HG02623 (cell line): ENCODE measurements around the gene PIANP.
"Not testable (repeated sequence)": the region's sequence is repeated elsewhere in the genome, so short reads cannot be mapped to it uniquely, and the experiment has no call there.

Experiments used
- ATAC-seq: cut with Tn5 transposase; IDR thresholded peaks from one replicate; pipeline ENCODE4 v1.9.1; 2021; ENCODE audit warnings: moderate library complexity; ENCODE audit not compliant: unreplicated experiment

PIANP gene

DNA sequence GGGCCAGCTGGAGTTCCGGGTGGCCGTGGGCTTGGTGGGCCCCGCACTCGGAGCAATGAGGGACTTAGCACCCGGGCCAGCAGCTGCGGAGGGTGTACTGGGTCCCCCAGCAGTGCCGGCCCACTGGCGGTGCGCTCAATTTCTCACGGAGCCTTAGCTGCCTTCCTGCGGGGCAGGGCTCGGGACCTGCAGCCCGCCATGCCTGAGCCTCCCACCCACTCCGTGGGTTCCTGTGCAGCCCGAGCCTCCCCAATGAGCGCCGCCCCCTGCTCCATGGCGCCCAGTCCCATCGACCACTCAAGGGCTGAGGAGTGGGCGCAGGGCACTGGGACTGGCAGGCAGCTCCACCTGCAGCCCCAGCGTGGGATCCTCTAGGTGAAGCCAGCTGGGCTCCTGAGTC, 7.7 kb upstream of the PIANP start:
- ATAC-seq = not testable (repeated sequence)

DNA sequence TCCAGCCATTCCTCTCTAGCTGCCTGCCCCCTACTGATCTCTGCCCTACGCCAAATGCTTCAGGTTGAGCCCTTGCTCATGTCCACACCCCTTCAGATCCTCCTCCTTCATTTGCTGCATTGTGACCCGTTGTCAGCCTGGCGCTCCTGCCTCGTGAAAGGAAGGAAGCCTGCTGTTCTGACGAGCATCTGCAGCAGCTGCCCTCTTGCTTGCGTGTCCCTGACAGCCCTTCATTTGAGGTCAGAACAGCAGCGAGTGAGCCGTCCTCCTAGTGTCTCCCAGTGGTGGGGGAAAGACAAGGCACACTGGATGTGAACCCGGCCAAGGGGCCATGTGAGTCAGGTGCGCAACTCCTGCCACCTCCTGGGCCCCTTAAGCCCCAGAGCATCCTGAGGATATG, 3.0 kb upstream of the PIANP start:
- ATAC-seq = no peak

DNA sequence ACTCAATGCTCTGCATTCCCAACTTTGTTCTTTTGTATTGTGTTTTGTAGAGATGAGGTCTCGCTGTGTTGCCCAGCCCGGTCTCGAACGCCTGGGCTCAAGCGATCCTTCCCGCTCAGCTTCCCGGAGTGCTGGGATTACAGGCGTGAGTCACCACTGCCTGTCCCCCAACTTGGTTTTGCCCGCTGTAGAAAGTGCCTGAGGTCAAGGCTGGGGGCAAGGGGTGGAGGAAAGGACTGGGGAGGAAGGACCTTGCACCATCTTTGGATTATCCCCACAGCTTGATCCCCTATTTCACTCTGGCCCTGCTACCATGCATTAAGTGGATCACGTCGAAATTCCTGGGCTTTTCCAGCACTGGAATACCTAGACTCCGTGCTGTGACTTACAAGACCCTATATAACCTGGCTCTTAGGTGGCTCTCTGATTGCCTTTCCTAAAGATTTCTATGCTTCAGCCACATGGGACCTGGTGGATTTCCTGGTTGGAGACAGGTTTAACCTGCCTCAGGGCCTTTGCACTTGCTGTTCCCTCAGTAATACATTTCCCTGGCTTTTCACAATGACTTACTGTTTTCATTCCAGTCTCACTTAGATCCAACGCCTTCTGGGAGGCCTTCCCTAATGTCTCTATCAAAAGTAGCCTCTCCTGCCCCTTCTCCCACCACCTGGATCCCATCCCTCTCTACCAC, 608 bp upstream of the PIANP start:
- ATAC-seq = no peak

DNA sequence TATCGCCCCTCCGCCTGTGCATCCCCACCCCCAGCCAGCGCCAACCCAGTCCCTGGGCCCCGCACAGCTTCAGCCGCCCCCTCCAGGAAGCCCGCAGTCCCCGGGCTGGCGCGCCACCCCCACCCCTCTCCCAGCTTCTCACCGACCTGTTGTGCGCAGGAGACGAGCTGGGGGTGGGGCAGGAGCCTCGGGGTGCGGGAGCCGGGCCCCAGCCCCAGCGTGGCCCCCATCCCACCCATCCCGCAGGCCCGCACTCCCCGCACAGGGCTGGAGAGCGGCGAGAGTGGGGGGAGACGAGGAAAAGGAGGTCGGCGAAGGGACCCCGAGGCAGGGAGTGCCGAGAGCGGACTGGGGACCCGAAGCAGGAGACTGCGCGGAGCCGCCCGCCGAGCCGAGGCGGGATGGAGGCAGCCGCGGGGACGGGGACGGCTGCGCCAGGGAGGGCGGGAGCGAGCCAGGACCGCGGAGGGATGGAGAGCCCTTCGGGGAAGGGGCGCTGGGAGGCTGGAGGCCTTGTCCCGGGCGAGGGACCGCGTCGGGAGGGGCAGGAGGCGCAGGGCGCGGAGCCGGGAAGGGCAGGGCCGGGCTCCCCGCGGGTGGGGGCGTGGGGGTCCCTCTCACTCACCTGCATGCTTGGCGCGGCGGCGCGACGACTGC, 498 bp downstream of the PIANP start:
- no peak for ATAC-seq

DNA sequence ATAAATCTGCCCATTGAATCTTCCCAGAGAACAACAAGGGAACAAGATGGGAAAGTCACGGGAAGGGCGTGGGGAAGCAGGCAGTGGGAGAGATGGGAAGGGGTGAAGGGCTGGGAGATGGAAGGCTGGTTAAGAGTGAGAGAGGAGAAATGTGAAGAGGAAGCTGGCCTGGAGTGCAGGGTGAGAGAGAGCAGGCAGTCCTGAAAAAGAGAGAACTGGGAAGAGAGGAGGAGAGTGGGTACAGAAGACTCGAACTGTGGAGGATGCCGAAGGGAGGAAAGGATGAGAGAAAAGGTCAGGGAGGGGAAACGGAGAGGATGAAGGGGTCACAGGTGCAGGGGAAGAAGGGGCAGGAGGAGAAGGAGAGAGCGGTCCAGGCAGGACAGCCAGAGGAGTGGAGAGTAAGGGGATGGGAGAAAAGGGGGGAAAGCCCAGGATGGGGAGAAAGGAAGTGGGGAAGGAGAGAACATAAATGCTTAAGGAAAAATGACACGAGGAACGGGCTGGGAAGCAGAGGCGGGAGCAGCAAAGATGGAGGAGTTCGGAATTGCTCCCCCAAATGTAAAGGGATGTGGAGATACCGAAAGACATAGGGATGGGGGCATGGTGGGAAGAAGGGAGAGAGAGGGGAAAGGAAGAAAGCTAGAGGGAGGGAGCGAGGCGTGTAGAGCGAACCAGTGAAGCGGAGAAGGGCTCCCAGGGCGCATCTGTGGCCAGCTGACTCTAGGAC, 1.2 kb downstream of the PIANP start:
- no peak for ATAC-seq

DNA sequence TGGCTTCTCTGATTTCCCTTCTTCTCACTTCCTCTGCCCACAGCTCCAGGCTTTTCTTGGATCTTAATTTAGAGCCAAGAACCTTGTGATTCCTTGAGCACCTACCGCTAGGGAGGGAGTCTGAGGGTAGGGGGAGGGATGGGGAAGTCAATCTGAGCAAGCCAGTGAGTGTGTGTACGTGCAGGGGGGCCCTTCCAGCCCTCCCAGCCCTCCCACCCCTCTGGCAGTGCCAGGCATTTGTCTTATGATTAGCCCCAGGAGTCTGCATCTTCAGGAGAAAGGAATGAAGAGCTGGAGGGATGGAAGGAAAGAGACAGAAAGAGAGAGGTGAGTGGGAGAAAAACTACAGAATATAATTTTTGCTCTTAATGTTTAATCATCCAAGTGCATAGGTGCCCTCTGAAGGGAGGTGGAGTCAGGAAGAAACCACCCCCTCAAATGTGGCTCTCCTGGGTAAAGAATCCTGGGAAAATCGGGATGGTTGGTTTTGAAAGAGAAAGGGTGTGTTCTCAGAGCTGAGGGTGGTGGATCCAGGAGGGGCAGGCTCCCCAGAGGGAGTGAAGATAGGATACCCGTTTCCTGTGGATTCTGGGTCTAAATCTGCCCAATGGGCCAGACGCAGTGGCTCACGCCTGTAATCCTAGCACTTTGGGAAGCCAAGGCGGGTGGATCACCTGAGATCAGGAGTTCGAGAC, 2.1 kb downstream of the PIANP start:
- no peak for ATAC-seq

DNA sequence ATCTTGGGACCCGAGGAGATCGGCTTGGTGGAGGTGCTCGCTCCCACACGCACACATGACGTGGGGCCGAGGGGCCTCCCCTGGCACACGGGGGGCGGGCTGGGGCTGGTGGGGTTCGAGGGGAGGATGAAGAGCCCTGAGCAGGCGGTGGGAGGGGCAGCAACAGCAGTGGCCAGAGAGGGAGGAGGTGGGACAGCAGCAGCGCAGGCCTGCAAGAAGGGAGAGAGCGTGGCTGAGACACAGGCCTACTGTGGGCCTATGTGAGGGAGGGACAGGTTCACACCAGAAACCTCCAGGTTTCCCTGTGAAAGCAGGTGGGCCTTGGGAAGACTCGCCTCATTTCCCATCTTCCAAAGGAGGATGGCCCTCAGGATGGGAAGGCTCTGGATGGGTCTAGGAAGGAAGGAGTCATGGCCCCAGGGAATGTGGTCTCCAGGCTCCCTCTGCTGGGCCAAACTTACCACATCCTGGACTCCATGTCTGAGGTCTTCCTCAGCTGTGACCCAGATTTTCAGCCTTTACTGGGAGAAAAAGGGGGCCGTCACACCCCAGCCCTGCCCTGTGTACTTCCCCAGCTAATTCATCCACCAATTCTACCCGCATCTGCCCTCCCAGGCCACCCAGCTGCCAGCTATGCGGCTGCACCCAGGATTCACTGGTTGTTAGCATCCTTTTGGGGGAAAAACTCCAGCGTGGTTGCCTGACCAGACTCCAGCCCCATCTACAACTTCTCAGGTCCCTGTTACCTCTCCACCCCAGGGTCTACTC, 2.8 kb downstream of the PIANP start:
- no peak for ATAC-seq

DNA sequence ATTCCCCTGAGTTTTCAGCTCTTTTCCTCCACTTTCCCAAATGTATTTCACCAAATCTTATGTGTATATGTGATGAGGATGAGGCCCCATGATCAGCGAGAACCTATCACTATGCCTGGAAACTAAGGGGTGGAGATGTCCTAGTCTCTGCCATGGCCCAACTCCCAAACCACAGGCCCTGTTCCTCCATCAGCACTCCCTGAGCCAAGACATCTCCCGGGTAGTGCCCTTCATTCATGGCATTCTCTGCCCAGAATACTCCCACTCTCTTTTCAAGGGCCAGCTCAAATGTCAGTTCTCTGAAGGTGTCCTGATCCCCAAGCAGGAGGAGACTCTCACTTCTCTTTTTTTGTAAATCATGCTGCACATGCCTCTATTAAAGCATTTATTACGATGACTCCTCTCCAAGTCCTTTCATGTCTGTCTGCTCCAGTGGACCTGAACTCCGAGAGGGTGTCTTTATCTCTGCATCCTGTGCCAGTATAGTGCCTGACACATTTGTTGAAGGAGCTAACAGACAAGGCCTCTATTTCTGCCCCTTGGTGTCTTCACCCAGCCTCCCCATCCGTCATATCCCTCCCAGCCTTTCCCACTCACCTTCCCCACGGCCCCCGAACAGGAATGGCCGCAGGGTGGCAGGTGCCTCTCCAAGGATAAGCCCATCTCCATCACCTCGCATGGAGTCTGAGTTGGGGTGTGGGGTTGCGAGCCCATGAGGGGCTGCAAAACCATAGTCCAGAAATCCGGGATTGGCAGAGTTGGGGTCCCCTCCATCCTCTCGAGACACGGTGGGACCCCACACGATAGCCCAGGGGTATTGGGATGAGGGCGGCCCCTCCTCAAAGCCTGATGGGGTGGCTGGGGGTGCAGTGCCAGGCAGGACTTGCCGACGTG, 3.7 kb downstream of the PIANP start:
- ATAC-seq = no peak

DNA sequence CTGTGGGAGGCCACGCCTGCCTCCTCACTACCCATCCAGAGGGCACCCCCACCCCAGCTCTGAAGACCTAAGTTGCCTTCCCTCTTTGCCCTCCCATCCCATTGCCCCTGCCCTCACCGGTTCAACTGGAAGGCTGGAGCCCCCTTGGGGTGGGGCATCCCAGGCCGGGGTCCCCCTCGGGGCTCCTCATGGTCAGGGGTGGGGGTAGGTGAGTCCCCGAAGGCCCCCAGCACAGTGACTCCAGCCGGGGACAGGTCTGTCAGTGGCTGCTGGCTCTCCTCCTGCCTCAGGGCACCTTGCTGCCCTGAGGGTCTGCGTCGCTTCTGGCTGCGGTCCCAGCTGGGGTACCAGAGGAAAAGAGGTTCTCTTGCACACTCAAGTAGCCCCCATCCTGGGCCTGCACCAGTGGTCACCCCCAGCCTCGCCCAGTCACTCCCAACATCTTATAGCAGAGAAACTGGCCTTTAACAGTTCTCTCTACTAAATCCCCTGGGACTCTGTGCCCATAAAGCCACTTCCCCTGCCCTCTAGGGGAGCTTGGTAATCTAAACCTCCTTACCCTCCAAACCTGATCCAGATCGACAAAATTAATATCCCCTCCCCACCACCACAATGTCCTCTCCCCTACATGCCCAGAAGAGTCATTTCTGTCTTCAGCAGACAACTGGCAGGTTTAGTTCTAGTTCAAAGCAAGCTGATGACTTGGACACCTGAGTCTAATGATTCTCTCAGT, 5.1 kb downstream of the PIANP start:
- no peak for ATAC-seq

DNA sequence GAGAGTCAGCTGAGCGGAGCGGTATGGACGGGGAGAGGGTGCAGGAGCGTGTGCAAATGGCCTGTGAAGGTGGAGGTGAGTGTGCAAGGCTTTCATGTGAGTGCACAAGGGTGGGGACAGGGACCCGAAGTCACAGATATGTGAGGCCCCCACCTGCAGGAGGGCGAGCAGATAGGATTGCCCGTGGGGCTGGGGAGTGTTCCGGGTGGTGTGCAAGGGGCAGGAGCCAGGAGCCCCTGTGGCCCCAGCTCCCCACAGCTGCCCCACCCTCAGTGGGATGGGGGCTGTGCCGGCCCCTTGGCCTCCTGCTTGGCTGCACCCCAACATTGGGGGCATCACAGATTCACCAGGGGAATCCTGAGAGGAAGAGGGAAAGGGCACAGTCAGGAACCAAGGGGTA, 5.9 kb downstream of the PIANP start:
- no peak for ATAC-seq

DNA sequence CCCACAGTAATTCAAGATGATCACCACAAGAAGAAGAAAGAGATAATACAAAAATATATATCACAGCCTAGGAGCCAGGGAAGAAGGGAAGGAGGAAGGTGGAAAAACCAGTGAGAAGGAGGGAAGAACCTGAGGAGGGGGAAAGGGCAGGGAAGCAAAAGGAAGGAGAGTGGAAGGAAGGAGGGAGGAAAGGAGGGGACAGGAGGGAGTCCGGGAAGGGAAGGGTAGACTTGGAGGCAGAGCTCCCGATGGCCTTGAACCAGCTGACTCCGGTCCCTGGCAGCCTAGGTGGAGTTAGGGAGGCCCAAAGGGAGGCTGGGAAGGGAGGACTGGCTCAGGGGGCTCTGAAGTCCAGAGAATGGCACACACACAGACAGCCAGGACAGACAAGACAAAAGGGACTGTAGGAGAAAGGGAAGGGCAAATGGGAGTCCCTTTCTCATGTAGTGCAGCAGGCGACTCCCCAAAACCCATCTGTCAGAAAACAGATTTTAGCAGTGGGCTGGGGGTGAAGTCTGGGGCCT, 6.7 kb downstream of the PIANP start:
- ATAC-seq = no peak

DNA sequence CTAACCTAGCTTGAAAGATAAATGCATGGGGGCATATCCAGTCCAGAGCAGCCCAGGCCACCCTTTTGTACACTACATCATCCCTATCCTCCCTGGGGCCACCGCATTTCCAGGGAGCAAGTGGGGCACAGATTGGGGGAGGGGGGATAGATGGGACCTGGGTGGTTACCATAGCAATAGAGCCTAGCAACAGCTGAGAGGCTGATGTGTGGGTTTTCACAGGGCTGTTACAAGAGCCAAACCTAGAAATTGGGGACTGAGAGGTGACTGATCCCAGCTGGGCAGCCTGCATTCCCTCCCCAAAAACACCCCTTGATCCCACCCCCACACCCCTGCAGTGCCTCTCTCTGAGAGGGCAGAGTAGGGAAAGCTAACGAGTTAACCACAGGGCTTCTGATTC, 7.7 kb downstream of the PIANP start:
- no peak for ATAC-seq

DNA sequence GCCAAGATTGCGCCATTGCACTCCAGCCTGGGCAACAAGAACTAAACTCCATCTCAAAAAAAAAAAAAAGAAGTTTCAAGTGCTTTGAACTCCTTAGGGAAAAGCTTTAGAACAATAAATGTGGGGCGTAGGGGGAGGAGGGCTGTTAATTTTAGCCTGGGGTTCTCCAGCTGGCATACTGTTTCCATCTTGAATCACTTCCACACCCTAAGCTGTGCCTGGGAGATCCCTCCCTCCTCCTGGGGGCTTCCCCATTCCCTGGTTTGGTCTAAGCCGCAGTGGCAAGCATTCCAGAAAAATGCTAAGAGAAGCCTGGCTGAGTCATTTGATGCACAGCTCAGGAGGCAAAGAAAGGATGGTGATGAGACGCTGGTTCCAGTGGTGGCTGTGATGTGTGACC, 9.1 kb downstream of the PIANP start:
- ATAC-seq = no peak

DNA sequence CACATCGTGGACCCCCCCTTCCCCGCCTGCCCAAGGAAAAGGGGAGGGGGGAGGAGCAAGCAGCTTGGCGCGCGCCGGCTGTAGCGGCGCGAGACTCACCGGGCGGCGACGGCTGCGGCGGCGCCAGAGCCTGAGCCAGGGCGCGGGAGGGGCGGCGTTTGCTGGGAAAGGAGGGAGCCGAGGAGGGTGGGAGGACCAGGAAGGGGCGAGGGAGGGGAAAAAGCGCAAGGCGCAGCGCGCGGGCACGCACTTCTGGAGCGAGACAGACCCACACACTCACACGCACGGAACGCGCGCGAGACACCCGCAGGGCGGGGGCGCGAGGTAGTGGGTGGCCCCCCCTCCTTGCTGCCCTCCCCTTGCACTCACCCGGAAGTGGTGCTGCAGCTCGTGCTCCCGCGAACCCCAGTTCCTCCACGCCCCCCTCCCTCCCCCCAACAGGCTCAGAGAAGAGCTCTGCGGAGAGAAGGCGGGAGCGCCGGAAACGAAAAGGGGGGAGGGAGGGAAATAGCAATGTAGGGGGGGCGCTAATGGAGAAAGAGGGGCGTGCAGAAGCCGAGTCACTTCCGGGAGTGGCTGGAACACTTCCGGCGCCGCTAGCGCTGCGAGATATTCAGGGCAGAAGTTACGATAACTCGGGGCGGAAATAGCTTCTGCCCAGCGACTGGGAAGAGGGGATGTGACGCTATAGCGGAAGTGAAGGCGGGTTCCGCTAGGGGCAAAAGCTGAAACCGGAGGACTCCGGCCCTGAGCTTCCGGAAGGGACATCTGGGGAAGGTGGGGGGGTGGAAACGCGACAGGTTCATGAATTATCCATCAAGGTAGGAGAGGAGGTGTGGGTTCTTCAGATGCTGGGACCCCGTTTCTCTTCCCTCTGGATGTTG, 11.4 kb downstream of the PIANP start, which contains the start of gene ZNF384:
TSS of gene ZNF384 (minus strand) at position 377 of the 884 bp plus-strand sequence. CDS start 9,855 bp downstream, outside the sequence.
- peak; percentile 86 for ATAC-seq

DNA sequence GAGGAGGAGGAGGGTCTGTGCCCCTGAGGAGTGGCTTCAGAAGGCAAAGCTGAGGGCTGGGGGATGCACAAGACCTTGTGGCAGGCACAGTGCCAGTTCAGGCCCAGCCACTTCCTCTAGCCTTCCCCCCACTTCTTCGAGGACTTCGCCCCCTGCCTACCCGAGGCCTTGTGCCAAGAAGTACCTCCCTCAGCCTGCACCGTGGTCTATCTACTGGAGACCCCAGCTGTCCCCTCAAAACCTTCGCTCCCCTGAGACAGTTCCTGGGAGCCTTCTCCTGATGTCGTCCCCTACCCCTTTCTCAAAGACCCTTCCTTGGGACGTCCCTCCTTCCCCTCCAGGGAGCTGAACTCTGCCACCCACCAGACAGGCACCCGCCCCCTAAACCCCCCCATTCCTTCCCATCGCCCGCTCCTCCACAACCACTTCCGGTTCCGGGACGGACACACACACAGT, 12.0 kb downstream of the PIANP start:
- no peak for ATAC-seq

DNA sequence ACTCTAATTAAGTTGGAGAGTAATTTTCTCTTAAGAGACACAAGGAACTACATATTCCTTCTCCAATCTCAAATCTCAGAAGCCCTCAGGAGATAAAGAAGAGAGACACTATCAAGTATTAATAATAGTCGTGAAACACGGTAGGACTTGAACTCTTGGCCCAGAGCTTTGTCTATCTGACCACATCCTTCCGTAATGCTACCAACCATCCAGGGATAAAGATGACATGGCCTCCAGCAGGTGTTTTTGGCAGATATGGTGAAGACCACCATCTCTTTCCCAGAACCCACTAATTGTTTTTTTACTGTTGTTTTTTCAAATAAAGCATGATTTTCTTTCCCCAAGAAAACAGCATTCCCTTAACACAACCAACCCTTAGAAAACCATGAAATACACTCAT, 14.8 kb downstream of the PIANP start:
- no peak for ATAC-seq

DNA sequence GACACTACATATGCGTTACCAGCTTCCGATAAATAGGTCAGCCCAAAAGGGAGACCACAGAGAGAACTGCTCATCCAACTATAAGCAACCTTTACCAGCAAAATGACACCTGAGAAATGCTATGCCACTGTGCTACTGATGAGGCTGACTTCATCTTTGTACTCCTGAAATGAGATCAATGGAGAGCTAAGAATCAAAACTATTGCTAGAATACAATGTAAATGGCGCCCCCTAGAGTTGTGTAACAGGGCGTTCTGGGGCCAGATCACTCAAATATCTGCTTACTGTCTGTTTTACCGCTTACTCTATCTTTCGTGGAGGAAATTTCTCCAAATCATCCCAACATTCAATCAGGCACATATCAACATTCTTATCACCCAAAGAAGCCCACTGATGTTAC, 16.0 kb downstream of the PIANP start:
- ATAC-seq = no peak

DNA sequence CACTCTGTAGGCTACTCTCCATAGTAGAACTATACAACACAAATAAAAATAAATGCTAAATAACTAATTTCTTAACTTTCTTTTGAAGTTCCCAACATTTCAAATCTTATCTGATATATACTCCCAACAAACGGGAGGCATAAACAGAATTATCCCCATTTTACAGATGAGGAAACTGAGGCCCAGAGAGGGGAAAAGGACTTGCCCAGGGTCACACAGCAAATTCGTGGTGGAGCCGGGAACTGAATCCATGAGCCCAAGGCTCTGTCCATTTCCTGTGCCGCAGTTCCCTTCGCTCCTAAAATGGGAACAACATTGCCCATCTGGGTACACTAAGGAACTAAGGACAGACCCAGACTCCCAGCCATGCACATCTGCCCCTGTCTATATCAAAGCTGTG, 23.7 kb downstream of the PIANP start:
- no peak for ATAC-seq
